GM10248 (cell line): ENCODE data around the gene SRP14.
"Not testable (repeated sequence)": the region's sequence is repeated elsewhere in the genome, so short reads cannot be mapped to it uniquely, and the experiment has no call there.

Experiments
- CTCF ChIA-PET: fragments of 300-600 bp; sonication (Branson Sonifier 250); formaldehyde crosslinking; extraction: SDS; loops from one replicate; lab custom pipeline; 2021; ENCODE audit warnings: antibody characterized with exemption; lab: Yijun Ruan, JAX
- POLR2A ChIA-PET: fragments of 350-650 bp; sonication (Branson Sonifier 250); formaldehyde crosslinking; extraction: SDS; loops from one replicate; lab custom pipeline; 2020; ENCODE audit warnings: antibody characterized with exemption; lab: Yijun Ruan, JAX
- DNase-seq: peaks from one replicate; pipeline ENCODE4 v3.0.0; 2012; ENCODE audit errors: extremely low spot score
- CTCF ChIP-seq: IDR thresholded peaks from 2 replicates; pipeline ENCODE4 v1.5.1; 2012; ENCODE audit warnings: mild to moderate bottlenecking, low read depth; ENCODE audit errors: extremely low read depth, missing control alignments, control extremely low read depth

Gene SRP14

DNA sequence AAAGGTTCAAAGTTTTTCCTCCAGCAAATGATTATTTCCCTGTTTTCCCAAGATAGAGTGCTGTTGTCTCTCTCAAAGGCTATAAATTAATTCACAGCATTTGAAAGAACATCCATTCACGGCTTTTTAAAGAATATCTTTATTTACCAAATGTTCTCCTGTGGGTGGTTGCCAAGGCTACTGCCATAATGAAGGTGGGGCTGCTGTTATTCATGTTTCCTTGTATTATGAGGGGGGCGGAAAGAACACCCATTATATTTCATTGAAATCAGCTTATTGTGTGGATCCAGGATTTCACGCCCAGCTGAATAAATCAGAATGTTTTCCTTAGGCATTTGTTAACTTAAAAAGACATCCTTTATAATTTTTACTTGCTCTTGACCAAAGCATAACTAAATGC lies 10.1 kb downstream of the SRP14 start:
- CTCF ChIA-PET, result interaction anchor here (3.2 to 22.7 kb wide), 2 partner anchors 16 to 76 kb away, joined by 12 to 511 read pairs; partner anchors contain the start of gene BMF
- no peak for TF ChIP-seq CTCF
- POLR2A ChIA-PET, result no interaction called here
- no peak for DNase-seq

- DNase-seq, result no peak
- ChIA-PET POLR2A (no interaction called here), CTCF (interaction anchor here (1.2 to 22.7 kb wide), 3 partner anchors 13 to 76 kb away, joined by 3 to 511 read pairs (median 12); partner anchors contain the start of gene BMF)
- TF ChIP-seq CTCF, result no peak
Observed at GRCh38 chr15:40028193-40028592, 10.8 kb downstream of the SRP14 start.

GRCh38 chr15:40016224-40016865 lies 22.6 kb downstream of the SRP14 start:
- DNase-seq, result no peak
- CTCF ChIA-PET, result interaction anchor here (1.0 to 1.9 kb wide), 4 partner anchors 10 to 29 kb away, joined by 3 to 4 read pairs (median 3); no protein-coding TSS in a partner anchor
- POLR2A ChIA-PET, result no interaction called here
- no peak for TF ChIP-seq CTCF

DNA sequence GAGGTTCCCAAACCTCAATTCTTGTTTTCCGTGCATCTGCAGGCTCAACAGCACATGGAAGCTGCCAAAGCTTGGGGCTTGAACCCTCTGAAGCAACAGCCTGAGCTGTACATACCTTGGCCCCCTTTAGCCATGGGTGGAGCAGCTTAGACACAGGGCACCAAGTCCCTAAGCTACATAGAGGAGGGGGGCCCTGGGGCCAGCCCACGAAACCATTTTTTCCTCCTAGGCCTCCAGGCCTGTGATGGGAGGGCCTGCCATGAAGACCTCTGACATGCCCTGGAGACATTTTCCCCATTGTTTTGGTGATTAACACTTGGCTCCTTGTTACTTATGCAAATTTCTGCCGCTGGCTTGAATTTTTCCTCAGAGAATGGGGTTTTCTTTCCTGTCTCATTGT lies 24.6 kb downstream of the SRP14 start:
- CTCF ChIA-PET, result interaction anchor here (1.4 kb wide), 1 partner anchor 265 kb away, joined by 3 read pairs; no protein-coding TSS in a partner anchor
- no peak for DNase-seq
- TF ChIP-seq CTCF, result no peak
- POLR2A ChIA-PET, result no interaction called here

DNA sequence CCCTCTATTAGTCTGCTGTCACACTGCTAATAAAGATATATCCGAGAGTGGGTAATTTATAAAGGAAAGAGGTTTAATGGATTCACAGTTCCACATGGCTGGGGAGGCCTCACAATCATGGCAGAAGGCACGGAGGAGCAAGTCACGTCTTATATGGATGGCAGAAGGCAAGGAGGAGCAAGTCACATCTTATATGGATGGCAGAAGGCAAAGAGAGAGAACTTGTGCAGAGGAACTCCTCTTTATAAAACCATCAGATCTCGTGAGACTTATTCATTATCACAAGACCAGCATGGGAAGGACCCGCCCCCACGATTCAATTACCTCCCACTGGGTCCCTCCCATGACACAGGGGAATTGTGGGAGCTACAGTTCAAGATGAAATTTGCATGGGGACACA lies 25.6 kb downstream of the SRP14 start:
- POLR2A ChIA-PET, DNase-seq: not testable (repeated sequence)
- CTCF ChIA-PET, result interaction anchor here (1.4 kb wide), 1 partner anchor 266 kb away, joined by 3 read pairs; no protein-coding TSS in a partner anchor

DNA sequence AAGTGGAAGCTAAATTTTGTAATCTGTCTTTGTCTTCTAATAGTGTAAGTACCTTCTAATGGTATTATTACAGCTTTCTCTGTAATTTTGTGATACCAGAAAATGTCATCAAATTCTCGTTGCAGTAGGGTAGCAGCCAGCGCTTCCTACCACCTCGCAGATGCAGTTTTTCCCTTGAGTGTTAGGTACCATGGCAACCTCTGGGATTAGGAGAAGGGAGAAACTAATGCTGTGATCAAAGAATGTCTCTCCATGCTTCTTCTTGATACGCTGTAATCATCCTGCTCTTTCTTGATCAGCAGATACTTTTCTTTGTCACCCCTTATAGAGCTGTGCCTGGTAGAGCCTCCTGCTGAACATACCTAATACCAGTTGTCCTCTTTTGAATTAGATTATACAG lies 27.7 kb downstream of the SRP14 start:
- no peak for DNase-seq
- TF ChIP-seq CTCF, result no peak
- POLR2A ChIA-PET, result no interaction called here
- CTCF ChIA-PET, result interaction anchor here (1.1 to 1.3 kb wide), 4 partner anchors 9 to 206 kb away, joined by 3 to 4 read pairs (median 4); no protein-coding TSS in a partner anchor

DNA sequence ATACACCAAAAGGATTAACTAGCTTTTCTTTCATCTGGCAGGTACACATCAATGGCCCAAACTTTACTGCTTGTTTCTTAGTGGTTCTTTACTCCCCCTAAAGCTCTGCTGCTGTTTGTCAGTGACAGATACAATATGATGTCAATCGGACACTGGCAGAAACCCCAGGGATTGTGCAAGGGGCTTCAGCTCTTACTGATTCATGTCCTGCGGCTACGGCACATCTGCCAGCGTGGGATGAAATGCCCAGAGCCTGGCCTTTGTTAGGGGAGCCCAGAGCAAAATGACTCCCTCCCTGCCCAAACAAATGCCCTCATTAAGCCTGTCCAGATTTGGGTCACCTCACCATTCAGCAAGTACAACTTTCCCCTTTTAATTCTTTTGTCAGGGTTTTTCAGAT lies 28.3 kb downstream of the SRP14 start:
- ChIA-PET POLR2A (no interaction called here), CTCF (interaction anchor here (0.9 to 1.1 kb wide), 2 partner anchors 88 to 93 kb away, joined by 3 read pairs; no protein-coding TSS in a partner anchor)
- TF ChIP-seq CTCF, result no peak
- no peak for DNase-seq
